Measurements from ENCODE around the gene ULBP2. TPM values are rescaled to one million over a fixed set of nuclear protein-coding genes. Genes with fewer than 3 reads are reported as not detected.
"Not testable (repeated sequence)": the region's sequence is repeated elsewhere in the genome, so short reads cannot be mapped to it uniquely, and the experiment has no call there.

Gene ULBP2
- total RNA-seq, 1 experiment from 2014 or later: 4.2 TPM

GRCh38 chr6:149925253-149925973 is 16.4 kb upstream of the ULBP2 start:
- intact Hi-C loops (cut with micrococcal nuclease; ENCODE audit: unreplicated experiment): loop anchor here (5.0 kb wide), 1 partner anchor 378 kb away; the partner anchor contains the start of gene PPIL4
- Histone ChIP-seq H3K27me3 (replicated peaks; ENCODE audit: insufficient read depth, low read depth, low read length, poor library complexity) (peaks cover 12% of the 10 kb centered on the region), H3K4me3 (ENCODE audit: low read depth, low read length, poor library complexity, severe bottlenecking) (peak overlapping the region; percentile 59), H3K4me1 (ENCODE audit: insufficient read depth, low read length, poor library complexity, severe bottlenecking) (peaks cover 12% of the 10 kb centered on the region), H3K9me3 (ENCODE audit: low read depth, low read length, poor library complexity, severe bottlenecking) (no peaks in the 10 kb centered on the region), H3K27ac (ENCODE audit: low read depth, low read length, poor library complexity, severe bottlenecking) (peak overlapping the region; percentile 5), H3K36me3 (ENCODE audit: insufficient read depth, low read length, poor library complexity, severe bottlenecking) (no peaks in the 10 kb centered on the region)
- ChIA-PET CTCF (no interaction called here), POLR2A (ENCODE audit: low non-redundant PET) (no interaction called here)
- peak; percentile 19 for DNase-seq (ENCODE audit: low spot score)
- BruUV-seq (replicated peaks): no TSS peak
- TF ChIP-seq EZH2 (IDR thresholded peaks at IDR 0.05; ENCODE audit: borderline replicate concordance, low read depth, low read length, poor library complexity, severe bottlenecking) (no peak), CTCF (conservative IDR thresholded peaks at IDR 0.05; ENCODE audit: low read depth, low read length) (no peak)

- ChIA-PET CTCF (no interaction called here), POLR2A (ENCODE audit: low non-redundant PET) (no interaction called here)
- Histone ChIP-seq H3K27me3 (replicated peaks; ENCODE audit: insufficient read depth, low read depth, low read length, poor library complexity) (peaks cover 19% of the 10 kb centered on the region), H3K36me3 (ENCODE audit: insufficient read depth, low read length, poor library complexity, severe bottlenecking) (no peaks in the 10 kb centered on the region), H3K4me1 (ENCODE audit: insufficient read depth, low read length, poor library complexity, severe bottlenecking) (peaks cover 12% of the 10 kb centered on the region), H3K4me3 (ENCODE audit: low read depth, low read length, poor library complexity, severe bottlenecking) (peak overlapping the region; percentile 59), H3K9me3 (ENCODE audit: low read depth, low read length, poor library complexity, severe bottlenecking) (no peaks in the 10 kb centered on the region), H3K27ac (ENCODE audit: low read depth, low read length, poor library complexity, severe bottlenecking) (no peak overlapping the region)
- peak; percentile 93 for TF ChIP-seq CTCF (conservative IDR thresholded peaks at IDR 0.05; ENCODE audit: low read depth, low read length)
- TF ChIP-seq EZH2 (IDR thresholded peaks at IDR 0.05; ENCODE audit: borderline replicate concordance, low read depth, low read length, poor library complexity, severe bottlenecking): no peak
- BruUV-seq (replicated peaks): no TSS peak
- peak; percentile 90 for DNase-seq (ENCODE audit: low spot score)
- intact Hi-C loops (cut with micrococcal nuclease; ENCODE audit: unreplicated experiment): loop anchor here (1.0 to 5.0 kb wide), 3 partner anchors 92 to 379 kb away; partner anchors contain the start of gene PPIL4
Measured at GRCh38 chr6:149925974-149926777, 15.6 kb upstream of the ULBP2 start.

GRCh38 chr6:149927025-149927424 is 14.8 kb upstream of the ULBP2 start:
- BruUV-seq (replicated peaks); CTCF ChIA-PET: not testable (repeated sequence)

More at GRCh38 chr6:149927025-149927424, 14.8 kb upstream of the ULBP2 start:
- peaks cover 23% of the 10 kb centered on the region for H3K27me3 ChIP-seq (replicated peaks; ENCODE audit: insufficient read depth, low read depth, low read length, poor library complexity)
- DNase-seq (ENCODE audit: low spot score); POLR2A ChIA-PET (ENCODE audit: low non-redundant PET); H3K9me3 ChIP-seq (ENCODE audit: low read depth, low read length, poor library complexity, severe bottlenecking); H3K4me3 ChIP-seq (ENCODE audit: low read depth, low read length, poor library complexity, severe bottlenecking); H3K36me3 ChIP-seq (ENCODE audit: insufficient read depth, low read length, poor library complexity, severe bottlenecking); H3K27ac ChIP-seq (ENCODE audit: low read depth, low read length, poor library complexity, severe bottlenecking): not testable (repeated sequence)
- intact Hi-C loops (cut with micrococcal nuclease; ENCODE audit: unreplicated experiment): loop anchor here (2.0 to 5.0 kb wide), 2 partner anchors 204 to 380 kb away; partner anchors contain the start of gene PPIL4
- H3K4me1 ChIP-seq (ENCODE audit: insufficient read depth, low read length, poor library complexity, severe bottlenecking): peaks cover 12% of the 10 kb centered on the region
